GM19372 (cell line): ENCODE data around the gene CPB2.

ENCODE experiments used
- ATAC-seq: cut with Tn5 transposase; IDR thresholded peaks from one replicate; pipeline ENCODE4 v1.9.1; 2021; ENCODE audit warnings: mild to moderate bottlenecking, low read depth, moderate library complexity; ENCODE audit not compliant: unreplicated experiment

Gene CPB2

DNA sequence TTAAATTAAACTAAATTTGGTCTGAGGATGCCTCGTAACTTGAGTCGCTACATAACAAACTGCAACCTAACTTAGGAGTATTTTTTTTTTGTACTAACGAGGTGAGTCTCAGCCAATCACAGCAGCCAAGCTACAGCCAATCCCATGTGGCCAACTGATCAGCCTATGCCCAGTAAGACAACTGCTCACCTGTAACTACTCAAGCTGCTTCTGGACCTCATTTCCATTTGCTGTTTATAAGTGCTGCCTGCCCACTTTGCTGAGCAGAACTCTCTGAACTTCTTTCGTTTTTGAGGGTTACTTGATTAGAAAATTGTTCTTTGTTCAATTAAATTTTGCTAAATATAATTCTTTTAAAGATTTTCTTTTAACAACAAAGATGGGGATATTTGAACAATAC lies 3.8 kb downstream of the CPB2 start:
- no peak for ATAC-seq

DNA sequence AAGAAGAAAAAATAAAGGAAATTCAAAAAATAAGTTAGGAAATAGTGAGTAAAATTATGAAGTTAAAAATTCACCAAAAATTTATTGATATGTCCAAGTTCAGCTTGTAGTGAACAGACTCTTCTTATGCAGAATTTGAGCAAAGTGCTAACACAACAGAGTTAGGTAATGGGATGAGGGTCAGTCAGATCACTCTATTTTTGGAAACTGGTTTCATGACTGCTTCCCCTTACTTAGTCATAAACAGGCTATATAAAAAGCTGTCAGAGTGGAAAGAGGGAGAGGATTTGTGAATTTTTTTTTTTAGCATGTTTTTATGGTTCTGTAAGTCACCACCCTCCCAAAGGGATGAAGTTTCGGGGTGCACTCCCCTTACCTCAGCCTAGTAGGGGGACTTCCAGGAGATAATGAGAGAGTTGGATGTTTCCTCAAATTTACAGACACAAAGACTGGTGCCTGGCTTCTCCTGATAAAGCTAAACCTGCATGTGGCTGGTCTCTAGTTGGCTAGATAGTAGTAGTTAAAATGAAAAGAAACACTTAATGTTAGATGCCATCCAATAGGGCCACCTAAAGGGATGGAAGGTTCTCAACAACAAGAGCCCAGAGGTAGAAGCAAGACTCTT lies 4.5 kb downstream of the CPB2 start:
- ATAC-seq: peak; percentile 57

- ATAC-seq: no peak
Observed at GRCh38 chr13:46097663-46098062, 7.2 kb downstream of the CPB2 start.

- ATAC-seq: no peak
Observed at GRCh38 chr13:46097015-46097414, 7.8 kb downstream of the CPB2 start.

DNA sequence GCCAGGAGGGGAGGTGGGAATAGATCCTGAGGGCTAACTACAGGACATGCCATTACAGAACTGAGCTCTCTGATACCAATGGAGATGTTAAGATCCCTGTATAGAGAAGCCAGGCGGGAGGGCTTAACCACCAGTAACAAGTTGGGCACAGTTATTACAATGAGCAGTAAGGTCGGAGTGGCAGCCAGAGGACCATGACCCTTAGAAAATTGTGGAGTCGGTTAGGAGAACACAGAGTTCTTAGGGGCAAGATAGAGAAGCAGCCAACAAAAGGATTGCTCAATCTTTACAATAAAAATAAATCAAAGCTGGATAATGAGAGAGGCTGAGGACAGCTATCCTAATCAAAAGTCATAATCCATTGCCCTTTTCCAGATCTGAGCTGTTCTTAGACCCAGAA lies 10.4 kb downstream of the CPB2 start:
- ATAC-seq: no peak

DNA sequence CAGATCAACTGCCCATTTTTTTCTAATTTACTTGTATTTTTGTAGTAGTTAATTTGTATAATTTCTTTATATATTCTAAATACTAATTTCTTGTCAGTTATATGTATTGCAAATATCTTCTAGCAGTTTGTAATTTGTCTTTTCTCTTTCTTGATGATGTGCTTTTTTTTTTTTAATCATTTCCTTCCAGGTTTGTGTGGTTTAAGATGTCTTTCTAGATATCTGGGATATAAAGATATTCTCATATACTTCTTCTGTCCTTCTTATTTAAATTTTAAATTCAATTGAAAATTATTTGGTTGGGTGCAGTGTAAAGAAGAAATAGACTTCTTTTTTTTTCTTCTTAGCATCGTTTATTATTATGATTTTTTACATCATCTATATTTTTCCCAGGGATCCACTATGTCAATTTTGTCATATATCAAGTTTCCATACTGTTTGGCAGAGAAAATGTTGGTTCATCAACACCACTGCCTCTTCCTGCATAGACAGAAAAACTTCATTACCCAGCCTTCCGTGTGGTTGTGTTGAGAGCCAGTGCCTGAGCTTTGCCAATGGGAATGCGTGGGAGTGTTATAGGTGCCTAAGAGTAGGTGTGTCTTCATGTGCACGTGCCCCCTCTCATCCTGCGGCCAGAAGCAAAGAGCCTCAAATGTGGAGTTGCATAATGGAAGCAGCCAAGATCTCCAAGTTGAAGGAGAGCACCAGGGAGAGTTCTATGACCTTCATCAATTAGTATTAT lies 15.8 kb downstream of the CPB2 start:
- ATAC-seq: no peak

DNA sequence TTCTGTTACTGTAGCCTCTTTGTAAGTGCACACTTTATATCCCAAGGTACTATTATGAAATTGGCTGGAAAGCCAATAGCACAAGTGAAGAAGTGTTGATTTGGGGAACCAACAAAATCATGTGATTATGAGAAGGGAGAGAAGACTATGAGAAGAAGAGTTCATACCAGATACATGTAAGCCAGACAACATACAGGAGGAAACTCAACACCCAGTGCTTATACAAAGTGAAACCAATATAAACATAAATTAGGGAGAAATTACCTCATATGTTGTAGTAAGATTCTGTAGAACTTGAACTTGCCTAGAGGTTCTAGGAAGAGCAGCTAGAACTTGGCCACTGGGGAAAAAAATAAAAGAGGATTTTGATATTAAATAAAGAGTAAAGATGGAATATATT lies 17.4 kb downstream of the CPB2 start:
- ATAC-seq: no peak

DNA sequence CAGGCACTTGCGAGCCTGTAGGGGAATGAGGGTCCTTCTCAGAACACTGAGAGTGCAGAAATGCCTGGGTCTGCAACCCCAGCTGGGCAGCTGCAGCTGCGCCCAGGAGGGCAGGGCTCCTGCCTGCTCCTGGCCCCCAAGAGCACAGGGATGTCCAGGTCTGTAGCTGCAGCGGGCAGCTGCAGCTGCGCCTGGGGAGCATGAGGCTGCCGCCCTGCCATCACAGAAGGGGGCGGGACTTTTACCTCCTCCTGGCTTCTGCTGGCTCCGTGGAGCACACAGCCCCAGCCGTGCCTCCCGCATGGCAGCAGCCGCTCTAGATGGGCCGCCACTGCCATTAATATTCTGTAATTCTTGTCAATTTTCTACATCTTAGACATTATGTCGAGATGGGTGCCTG lies 17.8 kb downstream of the CPB2 start:
- ATAC-seq: no peak

DNA sequence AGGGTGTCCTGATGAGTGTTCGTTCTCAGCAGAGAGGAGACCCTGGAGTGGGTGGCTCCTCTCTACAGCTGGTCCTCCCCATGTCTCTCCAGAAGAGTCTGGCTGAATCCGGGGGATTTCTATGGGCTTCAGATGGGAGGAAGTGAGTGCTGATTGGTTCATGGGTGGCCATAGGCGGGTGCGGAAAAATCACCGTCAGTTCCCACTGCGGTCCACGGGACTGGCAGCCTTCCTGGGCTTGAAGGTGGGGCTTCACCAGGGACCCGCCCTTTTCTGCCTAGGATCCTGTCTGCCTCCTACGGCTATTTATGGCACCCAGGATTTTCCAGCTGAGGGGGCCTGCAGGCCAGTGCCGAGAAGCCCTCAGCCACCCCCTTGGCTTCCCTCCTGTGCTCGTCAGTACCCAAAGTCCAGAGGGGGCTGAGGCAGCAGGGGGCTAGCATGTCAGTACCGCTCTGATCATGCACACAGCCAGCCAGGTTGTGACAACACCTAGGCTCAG lies 18.4 kb downstream of the CPB2 start:
- ATAC-seq: no peak

GRCh38 chr13:46085737-46086136 lies 19.1 kb downstream of the CPB2 start:
- ATAC-seq: no peak

DNA sequence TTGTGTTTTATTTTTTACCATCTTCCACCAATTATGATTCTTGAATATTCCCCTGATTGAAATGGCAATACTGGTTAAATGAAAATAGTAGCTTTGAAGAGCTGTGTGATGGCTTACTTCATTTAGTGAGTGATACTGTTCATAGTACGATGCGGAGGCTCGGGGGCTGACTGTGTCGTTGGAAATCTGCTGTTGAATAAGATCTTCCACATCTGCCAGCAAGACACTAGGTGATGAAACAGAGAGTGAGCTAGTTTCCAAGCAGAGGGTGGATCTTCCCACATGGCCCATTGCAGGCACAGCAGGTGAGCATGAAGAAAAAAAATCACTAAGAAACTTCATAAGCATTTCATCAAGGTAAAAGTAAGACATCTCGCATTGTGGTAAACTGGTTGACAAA lies 22.5 kb downstream of the CPB2 start:
- ATAC-seq: no peak

GRCh38 chr13:46079770-46080169 lies 25.1 kb downstream of the CPB2 start:
- ATAC-seq: no peak

GRCh38 chr13:46077265-46077664 lies 27.6 kb downstream of the CPB2 start:
- ATAC-seq: no peak

GRCh38 chr13:46076827-46077226 lies 28.0 kb downstream of the CPB2 start:
- ATAC-seq: no peak

DNA sequence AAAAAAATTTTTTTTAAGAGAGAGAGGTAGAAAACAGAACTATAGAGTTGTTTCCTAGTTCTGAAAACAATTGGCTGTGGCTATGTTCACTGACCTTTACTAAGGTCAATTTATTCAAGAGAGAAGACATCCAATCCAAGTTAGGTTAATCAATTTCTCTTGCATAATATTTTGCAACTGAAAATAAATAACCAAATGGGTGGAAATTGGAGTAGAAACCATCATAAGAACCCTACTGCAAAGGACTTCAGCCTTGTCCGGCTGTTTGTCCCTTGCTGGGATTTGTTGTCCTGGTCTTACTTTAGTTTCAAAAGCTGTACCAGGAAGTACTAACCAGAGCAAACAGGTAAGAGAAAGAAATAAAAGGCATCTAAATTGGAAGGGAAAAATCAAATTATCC lies 29.0 kb downstream of the CPB2 start:
- no peak for ATAC-seq

DNA sequence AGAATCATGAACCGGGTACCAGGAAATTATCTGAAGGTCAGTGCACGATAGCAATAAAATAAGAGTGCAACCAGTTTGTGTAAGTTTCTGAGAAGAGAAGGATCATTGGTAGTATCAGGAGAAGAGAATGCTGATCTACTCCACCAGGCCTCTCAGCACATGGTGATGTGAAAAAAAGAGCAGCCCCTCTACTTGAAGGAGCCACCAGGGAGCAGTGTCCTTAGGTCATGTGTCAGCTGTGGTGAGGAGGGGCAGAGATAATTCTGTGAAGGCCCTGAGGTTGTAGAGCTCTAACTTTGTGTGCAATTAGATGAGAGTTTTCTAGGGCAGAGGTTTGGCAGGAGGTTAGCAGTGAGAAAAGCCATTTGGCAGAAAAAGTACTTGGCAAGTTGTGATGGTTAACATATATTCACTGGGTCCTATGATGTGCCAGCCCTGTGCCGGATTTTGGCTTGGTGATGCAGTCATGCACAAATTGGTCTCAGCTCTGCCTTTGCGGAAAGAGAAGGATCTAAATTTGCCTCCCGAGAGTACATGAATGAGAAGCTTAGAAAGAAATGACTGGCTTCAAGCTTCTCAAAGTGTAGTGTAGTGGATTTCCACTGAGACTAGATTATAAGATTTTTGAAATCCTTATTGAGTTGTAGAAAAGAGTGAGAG lies 33.1 kb downstream of the CPB2 start:
- peak; percentile 84 for ATAC-seq

GRCh38 chr13:46063292-46063691 lies 41.5 kb downstream of the CPB2 start:
- ATAC-seq: no peak

DNA sequence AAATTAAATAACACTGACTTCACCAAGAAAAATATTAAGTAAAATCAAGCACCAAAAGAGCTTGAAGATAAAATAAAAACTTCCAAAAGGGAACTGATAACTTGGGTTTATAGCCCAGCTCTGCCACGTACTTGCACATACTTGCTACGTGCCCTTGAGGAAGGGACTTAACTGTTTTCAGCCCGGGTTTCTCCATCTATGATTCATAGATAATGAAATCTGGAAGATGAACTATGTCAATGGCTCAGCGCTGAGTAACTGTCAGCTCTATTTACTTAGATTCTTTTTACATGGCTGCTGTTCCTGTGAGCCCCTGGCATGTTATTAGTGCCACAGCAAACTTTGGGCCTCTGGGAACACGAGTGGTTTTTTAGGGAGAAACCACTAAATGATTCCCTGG lies 42.6 kb downstream of the CPB2 start:
- no peak for ATAC-seq

- no peak for ATAC-seq
Observed at GRCh38 chr13:46059405-46059804, 45.4 kb downstream of the CPB2 start.

DNA sequence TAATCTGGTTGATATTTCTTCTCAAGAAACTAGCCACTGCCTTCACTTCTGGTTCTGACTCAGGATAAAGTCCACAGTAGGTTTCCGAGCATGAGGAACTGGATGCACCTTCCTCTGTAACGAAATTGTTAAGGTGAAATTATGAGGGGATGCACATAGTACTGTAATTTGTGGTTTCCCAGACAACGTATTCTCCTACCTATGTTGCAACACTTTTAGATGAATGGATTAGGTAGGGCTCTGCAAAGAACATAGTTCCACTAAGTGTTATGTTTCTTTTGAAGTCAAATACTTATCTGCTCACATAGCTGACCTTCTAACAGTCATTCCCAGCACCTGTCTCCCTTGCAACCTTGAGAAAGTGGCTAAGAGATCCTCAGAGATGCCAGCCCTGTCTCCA lies 46.6 kb downstream of the CPB2 start:
- ATAC-seq: no peak

DNA sequence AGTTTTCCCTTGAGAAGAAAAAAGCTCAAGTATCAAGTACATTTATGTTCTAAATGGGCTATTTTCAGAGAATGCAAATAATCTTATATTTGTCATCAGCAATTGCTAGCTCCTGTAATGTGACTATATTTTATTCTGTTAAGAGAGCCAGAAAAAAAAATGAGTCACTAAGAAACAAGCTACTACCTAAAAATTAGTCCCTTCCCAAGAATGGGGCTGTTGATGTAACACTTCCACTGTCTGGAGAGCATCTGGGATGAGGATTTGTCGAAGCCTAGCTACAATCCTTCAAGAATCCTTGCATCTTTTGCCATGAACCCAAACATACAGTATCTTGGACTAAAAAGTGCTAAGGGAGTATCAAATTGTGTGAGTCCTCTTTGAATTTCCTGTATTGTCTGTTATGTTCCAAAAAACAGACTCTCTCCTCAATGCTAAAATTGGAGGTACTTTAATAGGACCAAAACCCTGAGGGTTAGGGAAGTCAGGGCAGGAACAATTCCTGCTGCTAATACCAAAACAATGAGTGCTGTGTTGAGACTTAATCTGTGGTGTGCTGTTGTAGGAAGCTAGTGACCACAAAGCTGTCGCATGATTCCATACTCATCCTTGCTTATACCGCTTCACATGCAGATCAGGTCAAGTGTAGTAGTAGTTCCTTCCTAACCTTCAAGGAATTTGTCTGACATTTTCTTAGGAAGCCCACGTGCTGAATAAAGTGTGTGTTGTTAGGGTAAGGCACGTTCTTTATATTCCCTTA lies 47.4 kb downstream of the CPB2 start:
- no peak for ATAC-seq
